ENCODE results near the gene ACSF2. TPM values are rescaled to one million over a fixed set of nuclear protein-coding genes. Genes with fewer than 3 reads are reported as not detected.

The ACSF2 gene
- total RNA-seq, 6 donors from 2014 or later = 52.3 to 239 (median 120) TPM

DNA sequence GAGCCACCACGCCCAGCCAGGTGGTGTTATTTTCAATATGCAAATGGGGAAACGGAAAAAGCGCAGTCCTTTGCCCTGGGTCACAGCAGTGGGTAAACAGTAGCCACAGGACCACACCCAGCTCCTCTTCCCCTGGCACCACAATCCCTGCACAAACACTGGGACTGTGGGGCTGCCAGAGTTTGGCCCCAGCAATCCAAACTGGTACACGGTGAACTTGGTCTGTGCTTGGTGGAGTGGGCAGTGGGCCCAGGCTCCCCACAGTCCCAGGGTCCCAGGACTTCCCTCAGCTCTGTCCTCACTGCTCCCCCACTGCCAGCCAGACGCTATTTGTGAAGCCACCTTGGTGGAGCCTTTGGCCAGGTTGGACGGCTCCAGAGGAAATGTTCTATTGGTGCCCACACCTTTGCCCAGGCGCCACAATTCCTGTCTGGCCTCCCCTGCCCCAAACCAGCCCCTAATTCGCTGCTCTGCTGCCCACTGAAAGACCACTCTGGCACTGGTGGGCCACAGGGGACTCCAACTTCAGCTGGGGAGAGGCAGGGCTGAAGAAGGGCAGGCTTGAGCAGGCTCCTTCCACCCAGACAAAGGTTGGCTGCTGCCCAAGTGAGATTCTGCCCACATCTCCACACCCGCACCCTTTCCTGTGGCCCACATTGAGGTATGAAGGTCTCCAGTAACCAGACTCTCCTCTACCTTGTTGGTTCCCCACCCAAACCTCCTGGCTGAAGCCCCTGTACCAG is 40.5 kb downstream of the ACSF2 start:
- H3K4me1 ChIP-seq = peaks cover 10 to 25% (median 13%) of the 10 kb centered on the region in 4 donors
- no peak overlapping the region for H3K4me3 ChIP-seq
- no peak overlapping the region for H3K27ac ChIP-seq
- H3K27me3 ChIP-seq = peaks cover 0 to 21% (median 4%) of the 10 kb centered on the region in 4 donors
- WGBS, 2 donors = 70 to 76% methylated on average over 4 to 9 of the region's 9 CpGs
- TF ChIP-seq, protein P1, sequence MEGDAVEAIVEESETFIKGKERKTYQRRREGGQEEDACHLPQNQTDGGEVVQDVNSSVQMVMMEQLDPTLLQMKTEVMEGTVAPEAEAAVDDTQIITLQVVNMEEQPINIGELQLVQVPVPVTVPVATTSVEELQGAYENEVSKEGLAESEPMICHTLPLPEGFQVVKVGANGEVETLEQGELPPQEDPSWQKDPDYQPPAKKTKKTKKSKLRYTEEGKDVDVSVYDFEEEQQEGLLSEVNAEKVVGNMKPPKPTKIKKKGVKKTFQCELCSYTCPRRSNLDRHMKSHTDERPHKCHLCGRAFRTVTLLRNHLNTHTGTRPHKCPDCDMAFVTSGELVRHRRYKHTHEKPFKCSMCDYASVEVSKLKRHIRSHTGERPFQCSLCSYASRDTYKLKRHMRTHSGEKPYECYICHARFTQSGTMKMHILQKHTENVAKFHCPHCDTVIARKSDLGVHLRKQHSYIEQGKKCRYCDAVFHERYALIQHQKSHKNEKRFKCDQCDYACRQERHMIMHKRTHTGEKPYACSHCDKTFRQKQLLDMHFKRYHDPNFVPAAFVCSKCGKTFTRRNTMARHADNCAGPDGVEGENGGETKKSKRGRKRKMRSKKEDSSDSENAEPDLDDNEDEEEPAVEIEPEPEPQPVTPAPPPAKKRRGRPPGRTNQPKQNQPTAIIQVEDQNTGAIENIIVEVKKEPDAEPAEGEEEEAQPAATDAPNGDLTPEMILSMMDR (IDR thresholded peaks at IDR 0.05) = no peak
- TF ChIP-seq EP300 (IDR thresholded peaks at IDR 0.05) (no peak), POLR2A (IDR thresholded peaks at IDR 0.05) (no peak), POLR2AphosphoS5 (IDR thresholded peaks at IDR 0.05) (no peak)
- peaks cover 0 to 22% (median 15%) of the 10 kb centered on the region in 4 donors for H3K36me3 ChIP-seq
- H3K9me3 ChIP-seq = no peaks in the 10 kb centered on the region
- no peak for ATAC-seq (ENCODE audit: low FRiP score in 2 of 2)
- DNase-seq = no peak

DNA sequence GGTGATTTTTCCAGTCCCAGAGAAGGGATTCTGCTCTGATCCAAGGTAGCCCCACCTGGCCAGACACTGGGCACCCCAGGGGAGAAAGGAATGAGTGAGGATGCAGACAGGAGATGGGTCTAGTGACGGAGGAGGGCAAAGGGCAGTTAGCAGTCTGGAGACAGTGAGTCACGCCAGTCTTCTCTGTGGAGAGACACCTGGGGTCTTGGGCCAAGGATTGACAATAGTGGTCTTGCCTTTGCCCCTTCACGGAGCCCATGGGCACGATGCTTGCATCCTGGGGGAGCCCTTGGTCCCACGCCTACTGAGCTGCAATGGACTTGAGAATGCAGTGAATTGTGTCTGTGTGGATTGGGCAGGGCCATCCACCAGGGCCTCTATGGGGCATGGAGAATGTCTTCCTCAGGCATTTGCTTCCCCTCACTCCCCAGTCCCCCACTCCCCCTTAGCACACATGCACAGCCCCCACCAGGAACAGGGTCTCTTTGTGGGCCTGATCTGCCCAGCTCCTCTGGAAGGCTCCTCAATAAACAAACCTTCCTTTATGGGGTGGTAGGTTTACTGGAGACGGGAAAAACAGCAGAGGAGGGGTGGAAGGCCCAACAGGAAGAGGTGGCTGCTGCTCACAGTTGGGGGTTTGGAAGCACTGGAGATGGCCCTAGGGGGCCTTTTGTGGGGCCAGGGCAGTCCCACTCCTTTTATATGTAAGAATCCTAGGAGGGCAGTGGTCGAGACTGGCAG is 41.3 kb downstream of the ACSF2 start:
- TF ChIP-seq POLR2AphosphoS5 (IDR thresholded peaks at IDR 0.05) = no peak
- TF ChIP-seq, protein P1 (IDR thresholded peaks at IDR 0.05) = no peak
- TF ChIP-seq POLR2A (IDR thresholded peaks at IDR 0.05) = no peak
- no peak for TF ChIP-seq EP300 (IDR thresholded peaks at IDR 0.05)
- H3K27me3 ChIP-seq = peaks cover 0 to 21% (median 4%) of the 10 kb centered on the region in 4 donors
- H3K36me3 ChIP-seq = peaks cover 0 to 25% (median 16%) of the 10 kb centered on the region in 4 donors
- ATAC-seq (ENCODE audit: low FRiP score in 2 of 2) (no peak), DNase-seq (no peak)
- H3K27ac ChIP-seq = no peak overlapping the region
- H3K4me1 ChIP-seq = peaks cover 10 to 25% (median 13%) of the 10 kb centered on the region in 4 donors
- H3K4me3 ChIP-seq = no peak overlapping the region
- 74 to 85% methylated on average over 4 to 7 of the region's 7 CpGs for WGBS, 2 donors
- no peaks in the 10 kb centered on the region for H3K9me3 ChIP-seq

DNA sequence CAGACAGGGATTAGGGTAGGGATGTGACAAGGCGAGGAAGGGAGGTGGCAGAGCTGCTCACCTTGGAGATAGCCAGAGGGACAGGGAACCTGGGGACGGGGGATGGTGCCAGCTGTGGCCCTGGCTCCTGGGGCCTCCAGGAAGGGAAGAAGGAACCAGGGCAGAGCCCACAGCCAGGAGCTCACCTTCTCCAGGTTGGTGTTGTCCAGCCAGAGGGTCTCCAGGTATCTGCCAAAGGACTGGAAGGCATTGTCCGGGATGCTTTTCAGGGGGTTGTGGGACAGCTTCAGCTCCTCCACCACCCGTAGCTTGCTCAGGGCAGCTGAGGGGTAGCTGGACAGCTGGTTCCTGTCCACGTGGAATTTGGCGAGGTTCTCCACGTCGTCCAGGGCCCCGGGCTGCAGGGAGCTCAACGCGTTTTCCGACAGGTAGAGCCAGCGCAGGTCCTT is 41.9 kb downstream of the ACSF2 start:
- H3K27me3 ChIP-seq = peaks cover 0 to 21% (median 4%) of the 10 kb centered on the region in 4 donors
- peaks cover 10 to 25% (median 13%) of the 10 kb centered on the region in 4 donors for H3K4me1 ChIP-seq
- no peak for ATAC-seq (ENCODE audit: low FRiP score in 2 of 2)
- WGBS, 2 donors = 83 to 86% methylated on average over 12 to 13 of the region's 13 CpGs
- H3K27ac ChIP-seq = no peak overlapping the region
- TF ChIP-seq POLR2AphosphoS5 (IDR thresholded peaks at IDR 0.05) = no peak
- TF ChIP-seq, protein P1 (IDR thresholded peaks at IDR 0.05) = no peak
- TF ChIP-seq EP300 (IDR thresholded peaks at IDR 0.05) = no peak
- TF ChIP-seq POLR2A (IDR thresholded peaks at IDR 0.05) = no peak
- no peaks in the 10 kb centered on the region for H3K9me3 ChIP-seq
- H3K4me3 ChIP-seq = no peak overlapping the region
- no peak for DNase-seq
- peaks cover 0 to 26% (median 11%) of the 10 kb centered on the region in 4 donors for H3K36me3 ChIP-seq

DNA sequence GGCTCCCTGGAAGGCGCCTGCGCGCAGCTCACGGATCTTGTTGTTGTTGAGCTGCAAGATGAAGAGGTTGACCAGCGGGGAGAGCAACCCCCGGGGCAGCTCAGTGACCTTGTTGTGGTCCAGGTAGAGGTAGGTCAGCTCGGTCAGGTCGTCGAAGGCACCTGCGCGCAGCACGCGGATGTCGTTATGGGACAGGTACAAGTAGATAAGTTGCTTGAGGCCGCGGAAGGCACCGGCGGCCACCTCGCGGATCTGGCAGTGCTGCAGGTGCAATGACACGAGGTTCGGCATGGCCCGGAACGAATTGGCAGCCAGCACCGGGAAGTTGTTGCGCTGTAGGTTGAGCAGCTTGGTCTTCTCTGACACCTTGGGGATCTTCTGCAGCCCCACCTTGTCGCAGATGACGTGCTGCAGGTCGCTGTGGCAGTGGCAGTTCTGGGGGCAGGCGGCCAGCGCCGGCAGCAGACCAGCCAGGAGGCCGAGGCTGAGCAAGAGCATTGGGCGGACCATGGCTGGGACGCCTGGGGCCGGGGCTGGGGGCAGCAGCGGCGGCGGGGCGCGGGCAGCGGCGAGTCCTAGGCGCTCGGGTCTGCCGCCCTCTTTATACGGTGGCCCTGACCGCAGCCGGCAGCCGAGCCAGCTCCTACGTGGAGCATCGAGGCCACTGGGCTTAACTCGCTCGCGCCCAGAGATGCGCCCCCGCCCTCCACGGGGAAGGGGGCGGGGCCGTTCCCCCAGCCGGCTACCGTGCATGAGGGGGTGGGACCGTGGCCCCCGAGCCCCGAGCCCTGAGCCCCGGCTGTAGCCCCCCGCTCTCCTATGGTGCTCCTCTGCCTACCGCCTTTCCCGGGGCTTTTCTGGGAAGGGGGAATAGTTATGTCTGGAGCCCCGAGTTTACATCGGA is 42.5 kb downstream of the ACSF2 start, which contains the start of gene CHAD:
Gene CHAD (minus strand): TSS at position 577 of the 904 bp plus-strand sequence. CDS start 67 bp downstream, at position 510.
- Histone ChIP-seq H3K27ac (no peak within 1 kb of the TSS), H3K36me3 (peaks cover 0 to 25% (median 8%) of the 10 kb centered on the region in 4 donors), H3K27me3 (peaks cover 0 to 21% (median 4%) of the 10 kb centered on the region in 4 donors), H3K9me3 (no peaks in the 10 kb centered on the region), H3K4me3 (peak within 1 kb of the TSS in 3 of 4 donors; percentile 23 to 35 (median 26)), H3K4me1 (peaks cover 10 to 25% (median 13%) of the 10 kb centered on the region in 4 donors)
- TF ChIP-seq EP300 (IDR thresholded peaks at IDR 0.05) = no peak
- no peak for TF ChIP-seq POLR2AphosphoS5 (IDR thresholded peaks at IDR 0.05)
- TF ChIP-seq, protein P1 (IDR thresholded peaks at IDR 0.05) = no peak
- TF ChIP-seq POLR2A (IDR thresholded peaks at IDR 0.05) = no peak
- ATAC-seq (ENCODE audit: low FRiP score in 2 of 2) (peak in 1 of 2 donors; percentile 46), DNase-seq (peak in 1 of 2 donors; percentile 87)
- 49 to 85% methylated on average over 26 to 47 of the region's 71 CpGs for WGBS, 2 donors

All from upper lobe of left lung (tissue), 6 donors.